HepG2 (cell line): ENCODE results near the gene ABHD3. TPM values are rescaled to one million over a fixed set of nuclear protein-coding genes. Genes with fewer than 3 reads are reported as not detected.

Experiments
- ATF2 ChIP-seq: sonication (generic); formaldehyde crosslinking; IDR thresholded peaks from 2 replicates; pipeline ENCODE4 v1.4.0; 2020; ENCODE audit warnings: missing genetic modification reagents
- CEBPG ChIP-seq: IDR thresholded peaks from 2 replicates; pipeline ENCODE4 v1.6.1; 2016
- CREB1 ChIP-seq, 2 experiments: fragments of 450-650 bp in 1 of 2; IDR thresholded peaks; 2 replicates each; pipeline ENCODE4 v1.6.1; 2016 to 2017; ENCODE audit warnings: control low read depth in 1 of 2, mild to moderate bottlenecking in 1 of 2, missing compliant biosample characterization in 1 of 2, missing genetic modification characterization in 1 of 2
- PHB2 ChIP-seq: fragments of 450-650 bp; IDR thresholded peaks from 2 replicates; pipeline ENCODE4 v1.6.1; 2018; ENCODE audit not compliant: partially characterized antibody
- PHF20 ChIP-seq: sonication (generic); formaldehyde crosslinking; IDR thresholded peaks from 2 replicates; pipeline ENCODE4 v1.5.0; 2020; ENCODE audit warnings: mild to moderate bottlenecking, missing genetic modification reagents
- POLR2G ChIP-seq: fragments of 200-400 bp; formaldehyde crosslinking; IDR thresholded peaks from 2 replicates; pipeline ENCODE4 v1.6.1; 2018; ENCODE audit warnings: mild to moderate bottlenecking, low read depth, low read length, moderate library complexity
- SP4 ChIP-seq: sonication (generic); formaldehyde crosslinking; IDR thresholded peaks from 2 replicates; pipeline ENCODE4 v1.8.1; 2023; ENCODE audit warnings: mild to moderate bottlenecking, missing genetic modification reagents
- SP5 ChIP-seq: IDR thresholded peaks from 2 replicates; pipeline ENCODE4 v1.6.1; 2016; ENCODE audit warnings: low read depth, borderline replicate concordance
- TFDP1 ChIP-seq: IDR thresholded peaks from 2 replicates; pipeline ENCODE4 v1.6.1; 2016; ENCODE audit warnings: missing compliant biosample characterization, missing genetic modification reagents, borderline replicate concordance
- TOPORS ChIP-seq: sonication (generic); formaldehyde crosslinking; IDR thresholded peaks from 2 replicates; pipeline ENCODE4 v1.8.0; 2023; ENCODE audit warnings: mild to moderate bottlenecking, missing genetic modification reagents
- UBTF ChIP-seq: sonication (generic); formaldehyde crosslinking; IDR thresholded peaks from 2 replicates; pipeline ENCODE4 v1.4.0; 2020; ENCODE audit warnings: mild to moderate bottlenecking, missing genetic modification reagents
- ZFP1 ChIP-seq: IDR thresholded peaks from 2 replicates; pipeline ENCODE4 v1.6.1; 2016
- ZNF264 ChIP-seq: sonication (generic); formaldehyde crosslinking; IDR thresholded peaks from 2 replicates; pipeline ENCODE4 v1.4.0; 2020; ENCODE audit warnings: missing genetic modification reagents
- ZNF431 ChIP-seq: sonication (generic); formaldehyde crosslinking; IDR thresholded peaks from 2 replicates; pipeline ENCODE4 v1.9.0; 2022; ENCODE audit warnings: missing genetic modification reagents, low read depth, mild to moderate bottlenecking, borderline replicate concordance
- ZNF501 ChIP-seq: sonication (generic); formaldehyde crosslinking; IDR thresholded peaks from 2 replicates; pipeline ENCODE4 v1.5.1; 2020; ENCODE audit warnings: mild to moderate bottlenecking, moderate library complexity, missing genetic modification reagents
- ZNF724P ChIP-seq: sonication (generic); formaldehyde crosslinking; IDR thresholded peaks from 2 replicates; pipeline ENCODE4 v1.8.0; 2022; ENCODE audit warnings: missing genetic modification reagents, borderline replicate concordance
- ZNF83 ChIP-seq: sonication (generic); formaldehyde crosslinking; IDR thresholded peaks from 2 replicates; pipeline ENCODE4 v1.4.0; 2020; ENCODE audit warnings: missing genetic modification reagents, mild to moderate bottlenecking, borderline replicate concordance
- ZSCAN22 ChIP-seq: sonication (generic); formaldehyde crosslinking; IDR thresholded peaks from 2 replicates; pipeline ENCODE4 v1.4.0; 2020; ENCODE audit warnings: mild to moderate bottlenecking, missing genetic modification reagents
- polyA plus RNA-seq, 8 experiments: library from polyadenylated mRNA; depleted of rRNA in 3 of 8; stranded (reverse) in 7 of 8; unstranded in 1 of 8; fragments of >200 nt; fragmentation: Illumina TruSeq in 4 of 8; extraction: Trizol in 4 of 8; gene quantifications; 2 replicates each; pipeline versions ENCODE4 v1.2.1 to v1.2.3, GENCODE V29; 2011 to 2016; ENCODE audit warnings: low read depth in 4 of 8, missing spikeins in 1 of 8, mixed read lengths in 1 of 8; ENCODE audit not compliant: insufficient read depth in 1 of 8
- total RNA-seq, 5 experiments: library from RNA; depleted of rRNA; stranded (reverse); fragments of >200 nt; fragmentation: Illumina TruSeq; extraction: Trizol; gene quantifications; 2 replicates each; pipeline ENCODE4 v1.2.3, GENCODE V29; 2016; ENCODE audit warnings: low read depth in 1 of 5
- TF ChIP-seq, protein P1 (sequence below): IDR thresholded peaks from 2 replicates; pipeline ENCODE4 v1.6.1; 2012; ENCODE audit warnings: low read length, improper control_type of control experiment
- TF ChIP-seq, protein P2 (sequence below): sonication (generic); formaldehyde crosslinking; IDR thresholded peaks from 2 replicates; pipeline ENCODE4 v1.8.0; 2022; ENCODE audit warnings: mild to moderate bottlenecking, missing genetic modification reagents, borderline replicate concordance

Gene ABHD3
- total and polyA plus RNA-seq, 2 of the 13 experiments (the other 11 are each of a cell fraction or from before 2014, with no cell fraction given) = 32.1 to 40.2 TPM

GRCh38 chr18:21735452-21736015 lies 31.0 kb upstream of the ABHD3 start (continued):
- TF ChIP-seq ZNF431 (CRISPR knock-in tag) (no peak), ZNF501 (no peak), PHB2 (no peak), ZSCAN22 (CRISPR knock-in tag) (no peak), CREB1 (IDR thresholded peaks at IDR 0.05) (no peak), CREB1 (CRISPR knock-in tag; IDR thresholded peaks at IDR 0.05) (peak; percentile 46; the same call in 1 of the 2 replicates), TFDP1 (CRISPR knock-in tag) (no peak), SP4 (CRISPR knock-in tag) (peak; percentile 32; the same call in 1 of the 2 replicates), UBTF (CRISPR knock-in tag) (peak; percentile 38; the same call in 1 of the 2 replicates), PHF20 (CRISPR knock-in tag) (no peak), ZNF83 (no peak), POLR2G (peak; percentile 63), ZNF264 (0 out of 2 replicates have a peak, but pooled peaks have one; percentile 26), TOPORS (no peak), ATF2 (CRISPR knock-in tag) (0 out of 2 replicates have a peak, but pooled peaks have one; percentile 20), CEBPG (CRISPR knock-in tag) (peak; percentile 56; the same call in 1 of the 2 replicates), ZNF724P (CRISPR knock-in tag) (0 out of 2 replicates have a peak, but pooled peaks have one; percentile 46), ZFP1 (CRISPR knock-in tag) (no peak), SP5 (CRISPR knock-in tag) (peak; percentile 70; the same call in 1 of the 2 replicates)
- TF ChIP-seq, protein P1, sequence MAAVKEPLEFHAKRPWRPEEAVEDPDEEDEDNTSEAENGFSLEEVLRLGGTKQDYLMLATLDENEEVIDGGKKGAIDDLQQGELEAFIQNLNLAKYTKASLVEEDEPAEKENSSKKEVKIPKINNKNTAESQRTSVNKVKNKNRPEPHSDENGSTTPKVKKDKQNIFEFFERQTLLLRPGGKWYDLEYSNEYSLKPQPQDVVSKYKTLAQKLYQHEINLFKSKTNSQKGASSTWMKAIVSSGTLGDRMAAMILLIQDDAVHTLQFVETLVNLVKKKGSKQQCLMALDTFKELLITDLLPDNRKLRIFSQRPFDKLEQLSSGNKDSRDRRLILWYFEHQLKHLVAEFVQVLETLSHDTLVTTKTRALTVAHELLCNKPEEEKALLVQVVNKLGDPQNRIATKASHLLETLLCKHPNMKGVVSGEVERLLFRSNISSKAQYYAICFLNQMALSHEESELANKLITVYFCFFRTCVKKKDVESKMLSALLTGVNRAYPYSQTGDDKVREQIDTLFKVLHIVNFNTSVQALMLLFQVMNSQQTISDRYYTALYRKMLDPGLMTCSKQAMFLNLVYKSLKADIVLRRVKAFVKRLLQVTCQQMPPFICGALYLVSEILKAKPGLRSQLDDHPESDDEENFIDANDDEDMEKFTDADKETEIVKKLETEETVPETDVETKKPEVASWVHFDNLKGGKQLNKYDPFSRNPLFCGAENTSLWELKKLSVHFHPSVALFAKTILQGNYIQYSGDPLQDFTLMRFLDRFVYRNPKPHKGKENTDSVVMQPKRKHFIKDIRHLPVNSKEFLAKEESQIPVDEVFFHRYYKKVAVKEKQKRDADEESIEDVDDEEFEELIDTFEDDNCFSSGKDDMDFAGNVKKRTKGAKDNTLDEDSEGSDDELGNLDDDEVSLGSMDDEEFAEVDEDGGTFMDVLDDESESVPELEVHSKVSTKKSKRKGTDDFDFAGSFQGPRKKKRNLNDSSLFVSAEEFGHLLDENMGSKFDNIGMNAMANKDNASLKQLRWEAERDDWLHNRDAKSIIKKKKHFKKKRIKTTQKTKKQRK = no peak
- TF ChIP-seq, protein P2, sequence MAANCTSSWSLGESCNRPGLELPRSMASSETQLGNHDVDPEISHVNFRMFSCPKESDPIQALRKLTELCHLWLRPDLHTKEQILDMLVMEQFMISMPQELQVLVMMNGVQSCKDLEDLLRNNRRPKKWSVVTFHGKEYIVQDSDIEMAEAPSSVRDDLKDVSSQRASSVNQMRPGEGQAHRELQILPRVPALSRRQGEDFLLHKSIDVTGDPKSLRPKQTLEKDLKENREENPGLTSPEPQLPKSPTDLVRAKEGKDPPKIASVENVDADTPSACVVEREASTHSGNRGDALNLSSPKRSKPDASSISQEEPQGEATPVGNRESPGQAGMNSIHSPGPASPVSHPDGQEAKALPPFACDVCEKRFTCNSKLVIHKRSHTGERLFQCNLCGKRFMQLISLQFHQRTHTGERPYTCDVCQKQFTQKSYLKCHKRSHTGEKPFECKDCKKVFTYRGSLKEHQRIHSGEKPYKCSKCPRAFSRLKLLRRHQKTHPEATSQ (CRISPR knock-in tag) = 0 out of 2 replicates have a peak, but pooled peaks have one; percentile 43
